AG10803 (cell line): Measurements from ENCODE around the gene MAN1B1.

Source experiments
- DNase-seq: peaks from one replicate; pipeline ENCODE4 v3.0.0; 2010; ENCODE audit warnings: low read depth
- H3K4me3 ChIP-seq: 2 replicates; pipeline ENCODE4 v1.5.1; 2011; ENCODE audit warnings: mild to moderate bottlenecking, low read length, control low read depth
- CTCF ChIP-seq: conservative IDR thresholded peaks from 2 replicates; pipeline ENCODE4 v1.5.1; 2011; ENCODE audit warnings: mild to moderate bottlenecking, low read length, control low read depth, inconsistent platforms

Gene MAN1B1

GRCh38 chr9:137067860-137068538 lies 18.8 kb upstream of the MAN1B1 start:
- peak; percentile 66 for DNase-seq
- peak; percentile 84 for TF ChIP-seq CTCF
- no peak overlapping the region for H3K4me3 ChIP-seq

GRCh38 chr9:137068539-137069507 lies 18.0 kb upstream of the MAN1B1 start:
- no peak overlapping the region for H3K4me3 ChIP-seq
- TF ChIP-seq CTCF = no peak
- DNase-seq = no peak

GRCh38 chr9:137069508-137070091 lies 17.2 kb upstream of the MAN1B1 start:
- H3K4me3 ChIP-seq = 0 out of 2 replicates have a peak overlapping the region, but pooled peaks have one; percentile 3
- no peak for DNase-seq
- TF ChIP-seq CTCF = no peak

- peak within 1 kb of the TSS; percentile 44 for H3K4me3 ChIP-seq
- peak; percentile 77 for DNase-seq
- no peak for TF ChIP-seq CTCF
Observed at GRCh38 chr9:137070201-137070905, 16.4 kb upstream of the MAN1B1 start, which contains the start of gene SAPCD2. Gene SAPCD2 (minus strand): TSS chr9:137070557. CDS start chr9:137070460, 97 bp downstream.

GRCh38 chr9:137070906-137071275 lies 15.9 kb upstream of the MAN1B1 start:
- peak overlapping the region; percentile 44 for H3K4me3 ChIP-seq
- no peak for DNase-seq
- TF ChIP-seq CTCF = no peak

GRCh38 chr9:137071282-137071681 lies 15.5 kb upstream of the MAN1B1 start:
- H3K4me3 ChIP-seq = no peak overlapping the region
- no peak for TF ChIP-seq CTCF
- DNase-seq = no peak
